GM19025 (cell line): Measurements from ENCODE around the gene SEMG1.

ENCODE experiments used
- ATAC-seq: cut with Tn5 transposase; IDR thresholded peaks from one replicate; pipeline ENCODE4 v1.9.1; 2021; ENCODE audit warnings: mild to moderate bottlenecking, low read depth, moderate library complexity; ENCODE audit not compliant: unreplicated experiment

The SEMG1 gene

GRCh38 chr20:45218636-45219035 lies 11.8 kb downstream of the SEMG1 start:
- ATAC-seq, result no peak

- ATAC-seq, result no peak
Observed at GRCh38 chr20:45221076-45221475, 14.2 kb downstream of the SEMG1 start, which contains the start of gene SEMG2. TSS of gene SEMG2 (plus strand) at chr20:45221373. CDS start at chr20:45221390, 17 bp downstream.

- ATAC-seq, result no peak
Observed at GRCh38 chr20:45223136-45223535, 16.3 kb downstream of the SEMG1 start.

- no peak for ATAC-seq
Observed at GRCh38 chr20:45226287-45226686, 19.5 kb downstream of the SEMG1 start.

- ATAC-seq, result no peak
Observed at GRCh38 chr20:45229264-45230056, 22.6 kb downstream of the SEMG1 start.

- ATAC-seq, result no peak
Observed at GRCh38 chr20:45230631-45231030, 23.8 kb downstream of the SEMG1 start.

- no peak for ATAC-seq
Observed at GRCh38 chr20:45235995-45236394, 29.2 kb downstream of the SEMG1 start.

- ATAC-seq, result no peak
Observed at GRCh38 chr20:45238139-45238538, 31.3 kb downstream of the SEMG1 start.

- no peak for ATAC-seq
Observed at GRCh38 chr20:45246109-45246508, 39.3 kb downstream of the SEMG1 start.

- ATAC-seq, result no peak
Observed at GRCh38 chr20:45247865-45248264, 41.0 kb downstream of the SEMG1 start.

- no peak for ATAC-seq
Observed at GRCh38 chr20:45248609-45249008, 41.8 kb downstream of the SEMG1 start.

- no peak for ATAC-seq
Observed at GRCh38 chr20:45251884-45252560, 45.2 kb downstream of the SEMG1 start.

GRCh38 chr20:45253261-45253660 lies 46.4 kb downstream of the SEMG1 start:
- ATAC-seq, result no peak

- ATAC-seq, result no peak
Observed at GRCh38 chr20:45254383-45255262, 47.8 kb downstream of the SEMG1 start, which contains the start of gene SLPI. TSS of gene SLPI (minus strand) at chr20:45254564. CDS start at chr20:45254543, 21 bp downstream.

- ATAC-seq, result no peak
Observed at GRCh38 chr20:45257161-45257560, 50.3 kb downstream of the SEMG1 start.

GRCh38 chr20:45257711-45258110 lies 50.9 kb downstream of the SEMG1 start:
- no peak for ATAC-seq

GRCh38 chr20:45258259-45258658 lies 51.4 kb downstream of the SEMG1 start:
- ATAC-seq, result no peak

GRCh38 chr20:45258664-45259063 lies 51.8 kb downstream of the SEMG1 start:
- no peak for ATAC-seq
